Gastrocnemius medialis (tissue), 4 donors: ENCODE results near the gene MFSD2B. TPM values are rescaled to one million over a fixed set of nuclear protein-coding genes. Genes with fewer than 3 reads are reported as not detected.

Experiments
- ATAC-seq, 2 donors: fragments of 150-250 bp; one replicate each; pipeline ENCODE4 v1.9.1; 2016
- DNase-seq, 2 donors: peaks; one replicate each; pipeline ENCODE4 v3.0.0-alpha.2; 2019
- H3K27ac ChIP-seq, 4 donors: fragments of 200-600 bp; sonication (generic); 1 replicate in 1 of 4; 2 replicates in 3 of 4; pipeline ENCODE4 v1.5.1; 2016 to 2018; ENCODE audit warnings: mild to moderate bottlenecking in 2 of 4, moderate library complexity in 1 of 4
- H3K27me3 ChIP-seq, 3 donors: fragments of 200-600 bp; sonication (generic) in 2 of 3; 1 replicate in 1 of 3; 2 replicates in 2 of 3; pipeline versions ENCODE4 v1.5.1 to v1.6.0; 2016 to 2019; ENCODE audit warnings: mild to moderate bottlenecking in 1 of 3, moderate library complexity in 1 of 3
- H3K36me3 ChIP-seq, 2 donors: fragments of 200-600 bp; sonication (generic) in 1 of 2; one replicate each; pipeline ENCODE4 v1.5.1; 2017 to 2018
- H3K4me1 ChIP-seq, 2 donors: fragments of 200-600 bp; sonication (generic) in 1 of 2; one replicate each; pipeline ENCODE4 v1.5.1; 2016 to 2017; ENCODE audit warnings: mild to moderate bottlenecking in 2 of 2
- H3K4me3 ChIP-seq, 4 donors: fragments of 200-600 bp; sonication (generic) in 3 of 4; 1 replicate in 1 of 4; 2 replicates in 3 of 4; pipeline ENCODE4 v1.5.1; 2016 to 2019; ENCODE audit warnings: mild to moderate bottlenecking in 2 of 4
- H3K9me3 ChIP-seq, 3 donors: fragments of 200-600 bp; sonication (generic) in 2 of 3; 1 replicate in 1 of 3; 2 replicates in 2 of 3; pipeline ENCODE4 v1.5.1; 2016 to 2019
- POLR2A ChIP-seq, 2 donors: fragments of 450-650 bp; IDR thresholded peaks; one replicate each; pipeline ENCODE4 v1.6.1; 2017; ENCODE audit warnings: antibody characterized with exemption in 2 of 2, mild to moderate bottlenecking in 2 of 2, moderate library complexity in 2 of 2
- in situ Hi-C, 4 donors: fragments of 200-750 bp; cut with MboI; loops; one replicate each; pipeline versions ENCODE4 v1.15.0 to v1.8.0; 2017; ENCODE audit warnings: low sequenced_read_pairs in 4 of 4
- intact Hi-C: fragments of 100-400 bp; cut with DNase I; formaldehyde crosslinking; loops from one replicate; pipeline ENCODE4 v1.15.1; 2023; ENCODE audit warnings: low total_unique reads
- total RNA-seq, 4 donors: library from RNA; depleted of rRNA; stranded (reverse); fragments of >200 nt; gene quantifications; one replicate each; pipeline versions ENCODE4 v1.1.0 to v1.2.3, GENCODE V29; 2016
- TF ChIP-seq, protein P1 (sequence below), 5 experiments: fragments of 450-650 bp in 3 of 5; fragments of 200-600 bp in 2 of 5; sonication (generic) in 2 of 5; IDR thresholded peaks in 4 of 5; conservative IDR thresholded peaks in 1 of 5; 1 replicate in 4 of 5; 2 replicates in 1 of 5; pipeline ENCODE4 v1.5.1; 2016 to 2019; ENCODE audit warnings: antibody characterized with exemption in 5 of 5, mild to moderate bottlenecking in 3 of 5, moderate library complexity in 3 of 5

MFSD2B gene
- total RNA-seq, 4 donors from 2014 or later: not detected

- Histone ChIP-seq H3K4me1 (peaks cover 19 to 27% of the 10 kb centered on the region in 2 donors), H3K4me3 (peak overlapping the region; percentile 68 to 98 (median 90)), H3K36me3 (no peaks in the 10 kb centered on the region), H3K27ac (peak overlapping the region; percentile 79 to 85 (median 82)), H3K9me3 (no peaks in the 10 kb centered on the region), H3K27me3 (peaks cover 8 to 21% (median 18%) of the 10 kb centered on the region in 3 donors)
- ATAC-seq (no peak), DNase-seq (no peak)
- TF ChIP-seq, protein P1, sequence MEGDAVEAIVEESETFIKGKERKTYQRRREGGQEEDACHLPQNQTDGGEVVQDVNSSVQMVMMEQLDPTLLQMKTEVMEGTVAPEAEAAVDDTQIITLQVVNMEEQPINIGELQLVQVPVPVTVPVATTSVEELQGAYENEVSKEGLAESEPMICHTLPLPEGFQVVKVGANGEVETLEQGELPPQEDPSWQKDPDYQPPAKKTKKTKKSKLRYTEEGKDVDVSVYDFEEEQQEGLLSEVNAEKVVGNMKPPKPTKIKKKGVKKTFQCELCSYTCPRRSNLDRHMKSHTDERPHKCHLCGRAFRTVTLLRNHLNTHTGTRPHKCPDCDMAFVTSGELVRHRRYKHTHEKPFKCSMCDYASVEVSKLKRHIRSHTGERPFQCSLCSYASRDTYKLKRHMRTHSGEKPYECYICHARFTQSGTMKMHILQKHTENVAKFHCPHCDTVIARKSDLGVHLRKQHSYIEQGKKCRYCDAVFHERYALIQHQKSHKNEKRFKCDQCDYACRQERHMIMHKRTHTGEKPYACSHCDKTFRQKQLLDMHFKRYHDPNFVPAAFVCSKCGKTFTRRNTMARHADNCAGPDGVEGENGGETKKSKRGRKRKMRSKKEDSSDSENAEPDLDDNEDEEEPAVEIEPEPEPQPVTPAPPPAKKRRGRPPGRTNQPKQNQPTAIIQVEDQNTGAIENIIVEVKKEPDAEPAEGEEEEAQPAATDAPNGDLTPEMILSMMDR (IDR thresholded peaks at IDR 0.05 in 4 of 5, conservative IDR thresholded peaks at IDR 0.05 in 1 of 5): no peak
- TF ChIP-seq POLR2A (IDR thresholded peaks at IDR 0.05): no peak
- in situ Hi-C loops: loop anchor here in 1 of 4 donors (10.0 to 25.0 kb wide), 2 partner anchors 78 to 109 kb away; partner anchors contain the start of genes ATAD2B, FAM228B, PFN4 and UBXN2A
- intact Hi-C loops: loop anchor here (2.0 kb wide), 3 partner anchors 38 to 120 kb away; partner anchors contain the start of genes ATAD2B, FAM228B, PFN4 and TP53I3
Measured at GRCh38 chr2:24046599-24046929, 36.7 kb downstream of the MFSD2B start.

- Histone ChIP-seq H3K27ac (peak within 1 kb of the TSS; percentile 79 to 85 (median 82)), H3K4me3 (peak within 1 kb of the TSS; percentile 68 to 98 (median 90)), H3K9me3 (no peaks in the 10 kb centered on the region), H3K4me1 (peaks cover 19 to 27% of the 10 kb centered on the region in 2 donors), H3K36me3 (no peaks in the 10 kb centered on the region), H3K27me3 (peaks cover 8 to 21% (median 18%) of the 10 kb centered on the region in 3 donors)
- intact Hi-C loops (loop anchor here (1.0 to 2.0 kb wide), 4 partner anchors 29 to 120 kb away; partner anchors contain the start of genes ATAD2B, FAM228B, PFN4 and SF3B6), in situ Hi-C loops (loop anchor here in 1 of 4 donors (10.0 to 25.0 kb wide), 2 partner anchors 78 to 110 kb away; partner anchors contain the start of genes ATAD2B, FAM228B, PFN4 and UBXN2A)
- peak; percentile 47 to 80 for TF ChIP-seq POLR2A (IDR thresholded peaks at IDR 0.05)
- TF ChIP-seq, protein P1 (IDR thresholded peaks at IDR 0.05 in 4 of 5, conservative IDR thresholded peaks at IDR 0.05 in 1 of 5): no peak
- ATAC-seq (peak; percentile 100), DNase-seq (peak; percentile 97)
Measured at GRCh38 chr2:24046930-24047702, 37.2 kb downstream of the MFSD2B start, which contains the start of gene WDCP. Gene WDCP (minus strand): TSS chr2:24047391. CDS start chr2:24039494, 7,897 bp downstream.

DNA sequence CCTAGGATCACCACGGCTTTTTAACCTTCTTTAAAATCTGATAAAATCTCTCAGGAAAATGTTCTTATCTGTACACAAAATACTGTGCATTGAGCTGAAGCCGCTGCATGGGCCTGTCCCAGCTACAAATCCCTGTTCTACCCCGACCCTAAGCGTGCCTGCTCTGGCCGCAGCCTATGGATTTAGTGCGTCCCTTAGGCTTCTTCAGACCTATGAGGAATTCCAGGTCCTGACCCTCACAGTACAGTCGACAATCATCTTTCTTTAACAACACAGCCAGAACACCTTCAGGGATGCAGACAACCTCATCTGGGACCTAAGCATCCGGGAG, 37.8 kb downstream of the MFSD2B start:
- no peak overlapping the region for H3K27ac ChIP-seq
- DNase-seq: no peak
- H3K4me1 ChIP-seq: peaks cover 19 to 27% of the 10 kb centered on the region in 2 donors
- peak in 1 of 2 donors; percentile 2 for ATAC-seq
- TF ChIP-seq POLR2A (IDR thresholded peaks at IDR 0.05): no peak
- TF ChIP-seq, protein P1 (IDR thresholded peaks at IDR 0.05 in 4 of 5, conservative IDR thresholded peaks at IDR 0.05 in 1 of 5): no peak
- peak overlapping the region; percentile 49 to 98 (median 90) for H3K4me3 ChIP-seq
- intact Hi-C loops: loop anchor here (1.0 to 2.0 kb wide), 4 partner anchors 29 to 121 kb away; partner anchors contain the start of genes ATAD2B, FAM228B, PFN4 and SF3B6
- peaks cover 8 to 21% (median 18%) of the 10 kb centered on the region in 3 donors for H3K27me3 ChIP-seq
- H3K36me3 ChIP-seq: no peaks in the 10 kb centered on the region
- no peaks in the 10 kb centered on the region for H3K9me3 ChIP-seq
- in situ Hi-C loops: loop anchor here in 1 of 4 donors (10.0 to 25.0 kb wide), 2 partner anchors 77 to 110 kb away; partner anchors contain the start of genes ATAD2B, FAM228B, PFN4 and UBXN2A

DNA sequence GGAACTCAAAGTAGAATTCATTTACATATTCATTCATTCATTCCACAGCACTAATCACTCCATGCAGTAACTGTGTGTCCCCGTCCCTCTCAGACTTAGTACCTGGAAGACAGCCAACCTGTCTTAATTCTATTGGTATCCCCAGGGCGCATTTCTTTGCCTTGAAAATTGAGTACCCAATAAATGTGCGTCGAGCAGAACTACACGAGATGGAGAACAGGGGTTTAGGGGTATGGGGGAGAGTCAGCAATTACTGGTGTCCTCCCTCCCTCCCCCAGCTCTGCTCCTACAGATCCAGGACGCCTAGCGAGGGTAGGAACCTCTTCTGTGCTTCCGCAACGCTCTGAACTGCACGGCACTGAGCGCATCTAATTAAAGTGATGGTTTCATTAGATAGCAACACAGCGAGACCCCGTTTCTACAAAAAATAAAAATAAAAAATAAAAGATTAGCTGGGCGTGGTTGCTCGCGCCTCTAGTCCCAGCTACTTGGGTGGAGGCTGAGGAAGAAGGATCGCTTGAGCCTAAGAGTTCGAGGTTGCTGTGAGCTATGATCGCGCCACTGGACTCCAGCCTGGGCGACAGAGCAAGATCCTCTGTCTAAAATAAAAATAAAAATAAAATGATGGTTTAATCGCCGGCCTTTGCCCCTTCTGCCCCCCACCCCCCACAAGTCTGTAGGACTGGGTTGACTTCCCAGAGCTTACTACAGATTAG, 39.0 kb downstream of the MFSD2B start:
- DNase-seq (no peak), ATAC-seq (no peak)
- intact Hi-C loops (no loop called here), in situ Hi-C loops (loop anchor here in 1 of 4 donors (10.0 to 25.0 kb wide), 2 partner anchors 76 to 112 kb away; partner anchors contain the start of genes ATAD2B, FAM228B, PFN4 and UBXN2A)
- no peak for TF ChIP-seq POLR2A (IDR thresholded peaks at IDR 0.05)
- Histone ChIP-seq H3K27ac (no peak overlapping the region), H3K4me1 (peaks cover 19 to 27% of the 10 kb centered on the region in 2 donors), H3K4me3 (peak overlapping the region; percentile 69 to 92 (median 77)), H3K27me3 (peaks cover 8 to 21% (median 18%) of the 10 kb centered on the region in 3 donors), H3K9me3 (no peaks in the 10 kb centered on the region), H3K36me3 (no peaks in the 10 kb centered on the region)
